HG03457 (cell line): ENCODE measurements around the gene POLE.

ENCODE experiments used
- ATAC-seq: cut with Tn5 transposase; IDR thresholded peaks from one replicate; pipeline ENCODE4 v1.9.1; 2021; ENCODE audit warnings: moderate number of reproducible peaks; ENCODE audit not compliant: unreplicated experiment

POLE gene

GRCh38 chr12:132677492-132677891 lies 9.7 kb downstream of the POLE start:
- ATAC-seq: no peak

- no peak for ATAC-seq
Measured at GRCh38 chr12:132675757-132676432, 11.2 kb downstream of the POLE start.

GRCh38 chr12:132674561-132674960 lies 12.6 kb downstream of the POLE start:
- ATAC-seq: no peak

GRCh38 chr12:132673288-132674179 lies 13.6 kb downstream of the POLE start:
- no peak for ATAC-seq

GRCh38 chr12:132672678-132673077 lies 14.5 kb downstream of the POLE start:
- ATAC-seq: no peak

- ATAC-seq: no peak
Measured at GRCh38 chr12:132672116-132672515, 15.0 kb downstream of the POLE start.

GRCh38 chr12:132669166-132669879 lies 17.8 kb downstream of the POLE start:
- no peak for ATAC-seq

- ATAC-seq: no peak
Measured at GRCh38 chr12:132668191-132669088, 18.7 kb downstream of the POLE start.

- ATAC-seq: no peak
Measured at GRCh38 chr12:132665794-132666193, 21.3 kb downstream of the POLE start.

- ATAC-seq: no peak
Measured at GRCh38 chr12:132665149-132665491, 22.0 kb downstream of the POLE start.

GRCh38 chr12:132664206-132665148 lies 22.7 kb downstream of the POLE start:
- no peak for ATAC-seq

- ATAC-seq: no peak
Measured at GRCh38 chr12:132662901-132663755, 24.0 kb downstream of the POLE start.

- no peak for ATAC-seq
Measured at GRCh38 chr12:132661972-132662371, 25.2 kb downstream of the POLE start.

- ATAC-seq: no peak
Measured at GRCh38 chr12:132660996-132661395, 26.1 kb downstream of the POLE start.

GRCh38 chr12:132660052-132660451 lies 27.1 kb downstream of the POLE start:
- no peak for ATAC-seq

GRCh38 chr12:132659146-132659545 lies 28.0 kb downstream of the POLE start:
- ATAC-seq: no peak

GRCh38 chr12:132658149-132658894 lies 28.8 kb downstream of the POLE start:
- ATAC-seq: no peak
